ENCODE measurements around the gene GHR. TPM values are rescaled to one million over a fixed set of nuclear protein-coding genes. Genes with fewer than 3 reads are reported as not detected.

GHR gene
- total RNA-seq, 1 experiment from 2014 or later = 0.05 TPM

GRCh38 chr5:42492974-42493373 lies 69.7 kb downstream of the GHR start:
- DNase-seq (ENCODE audit: low read depth, low spot score) (no peak), ATAC-seq (no peak)
- BruUV-seq (replicated peaks) = no TSS peak
- Histone ChIP-seq H3K27me3 (ENCODE audit: control insufficient read depth, insufficient read depth, low read length) (no peaks in the 10 kb centered on the region), H3K27ac (ENCODE audit: low read length) (no peak overlapping the region), H3K4me3 (ENCODE audit: low read depth in 2 of 2, low read length in 2 of 2) (no peak overlapping the region), H3K9me3 (ENCODE audit: control insufficient read depth, insufficient read depth, low read depth, low read length) (no peaks in the 10 kb centered on the region), H3K36me3 (ENCODE audit: control insufficient read depth, insufficient read depth, low read length) (no peaks in the 10 kb centered on the region), H3K4me1 (ENCODE audit: control insufficient read depth, insufficient read depth, low read length) (no peaks in the 10 kb centered on the region)
- ChIA-PET CTCF (no interaction called here), POLR2A (no interaction called here)
- TF ChIP-seq CTCF (IDR thresholded peaks at IDR 0.05) (no peak), SIN3A (IDR thresholded peaks at IDR 0.05; ENCODE audit: borderline replicate concordance, insufficient read depth, low read depth, low read length) (no peak), TCF7L2 (IDR thresholded peaks at IDR 0.05; ENCODE audit: low read depth, low read length) (no peak), REST (IDR thresholded peaks at IDR 0.05; ENCODE audit: insufficient read depth in 1 of 2, low read depth in 2 of 2, low read length in 1 of 2) (no peak), POLR2AphosphoS5 (IDR thresholded peaks at IDR 0.05; ENCODE audit: low read depth, low read length) (no peak)
- in situ Hi-C loops (cut with HindIII; ENCODE audit: low pct_unique_long_range_greater_than_20kb, low sequenced_read_pairs) (no loop called here), intact Hi-C loops (cut with micrococcal nuclease; ENCODE audit: unreplicated experiment) (no loop called here)

GRCh38 chr5:42494414-42494813 lies 71.2 kb downstream of the GHR start:
- DNase-seq (ENCODE audit: low read depth, low spot score) (no peak), ATAC-seq (no peak)
- no TSS peak for BruUV-seq (replicated peaks)
- Histone ChIP-seq H3K36me3 (ENCODE audit: control insufficient read depth, insufficient read depth, low read length) (no peaks in the 10 kb centered on the region), H3K27me3 (ENCODE audit: control insufficient read depth, insufficient read depth, low read length) (no peaks in the 10 kb centered on the region), H3K4me1 (ENCODE audit: control insufficient read depth, insufficient read depth, low read length) (no peaks in the 10 kb centered on the region), H3K9me3 (ENCODE audit: control insufficient read depth, insufficient read depth, low read depth, low read length) (no peaks in the 10 kb centered on the region), H3K4me3 (ENCODE audit: low read depth in 2 of 2, low read length in 2 of 2) (no peak overlapping the region), H3K27ac (ENCODE audit: low read length) (no peak overlapping the region)
- intact Hi-C loops (cut with micrococcal nuclease; ENCODE audit: unreplicated experiment) = no loop called here
- in situ Hi-C loops (cut with HindIII; ENCODE audit: low pct_unique_long_range_greater_than_20kb, low sequenced_read_pairs) = no loop called here
- CTCF ChIA-PET = no interaction called here
- POLR2A ChIA-PET = no interaction called here
- TF ChIP-seq TCF7L2 (IDR thresholded peaks at IDR 0.05; ENCODE audit: low read depth, low read length) (no peak), CTCF (IDR thresholded peaks at IDR 0.05) (no peak), POLR2AphosphoS5 (IDR thresholded peaks at IDR 0.05; ENCODE audit: low read depth, low read length) (no peak), REST (IDR thresholded peaks at IDR 0.05; ENCODE audit: insufficient read depth in 1 of 2, low read depth in 2 of 2, low read length in 1 of 2) (no peak), SIN3A (IDR thresholded peaks at IDR 0.05; ENCODE audit: borderline replicate concordance, insufficient read depth, low read depth, low read length) (no peak)

All from Panc1 (cell line).